Right lung (tissue), 5 donors: ENCODE results near the gene PEBP1. TPM values are rescaled to one million over a fixed set of nuclear protein-coding genes. Genes with fewer than 3 reads are reported as not detected.
"Not testable (repeated sequence)": the region's sequence is repeated elsewhere in the genome, so short reads cannot be mapped to it uniquely, and the experiment has no call there.

Experiments
- DNase-seq, 2 donors: peaks; one replicate each; pipeline ENCODE4 v3.0.0-alpha.2; 2013
- polyA plus RNA-seq, 5 donors: library from polyadenylated mRNA; unstranded; fragments of 120-200 nt; gene quantifications; one replicate each; pipeline versions ENCODE4 v1.2.1 to v1.2.3, GENCODE V29; 2013; ENCODE audit warnings: inconsistent platforms in 1 of 5, low replicate concordance in 1 of 5; ENCODE audit not compliant: insufficient read length in 5 of 5, insufficient read depth in 1 of 5

The PEBP1 gene
- polyA plus RNA-seq, 5 donors: 230 to 282 (median 238) TPM

GRCh38 chr12:118126119-118126757, 9.7 kb upstream of the PEBP1 start:
- no peak for DNase-seq

- DNase-seq: no peak
Observed at GRCh38 chr12:118127867-118128266, 8.1 kb upstream of the PEBP1 start.

- not testable (repeated sequence) for DNase-seq
Observed at GRCh38 chr12:118129436-118129835, 6.5 kb upstream of the PEBP1 start.

- DNase-seq: peak in 1 of 2 donors; percentile 51
Observed at GRCh38 chr12:118136559-118137003, 657 bp downstream of the PEBP1 start.

GRCh38 chr12:118137148-118137678, 1.3 kb downstream of the PEBP1 start:
- no peak for DNase-seq

GRCh38 chr12:118140825-118141224, 4.9 kb downstream of the PEBP1 start:
- no peak for DNase-seq

- DNase-seq: no peak
Observed at GRCh38 chr12:118144499-118144898, 8.6 kb downstream of the PEBP1 start.

GRCh38 chr12:118145113-118145797, 9.3 kb downstream of the PEBP1 start:
- DNase-seq: no peak

- DNase-seq: no peak
Observed at GRCh38 chr12:118145798-118146156, 9.9 kb downstream of the PEBP1 start.

- no peak for DNase-seq
Observed at GRCh38 chr12:118148287-118148686, 12.4 kb downstream of the PEBP1 start.

GRCh38 chr12:118150625-118151024, 14.7 kb downstream of the PEBP1 start:
- DNase-seq: no peak

GRCh38 chr12:118151755-118152154, 15.8 kb downstream of the PEBP1 start:
- DNase-seq: no peak

- DNase-seq: no peak
Observed at GRCh38 chr12:118160536-118160935, 24.6 kb downstream of the PEBP1 start.

GRCh38 chr12:118164798-118165486, 29.0 kb downstream of the PEBP1 start:
- DNase-seq: peak in 1 of 2 donors; percentile 15

- DNase-seq: no peak
Observed at GRCh38 chr12:118166946-118167345, 31.0 kb downstream of the PEBP1 start.

GRCh38 chr12:118175823-118176447, 40.0 kb downstream of the PEBP1 start:
- DNase-seq: no peak

GRCh38 chr12:118183155-118183554, 47.2 kb downstream of the PEBP1 start:
- DNase-seq: no peak

GRCh38 chr12:118183711-118184110, 47.8 kb downstream of the PEBP1 start:
- DNase-seq: no peak

GRCh38 chr12:118185602-118186397, 49.9 kb downstream of the PEBP1 start:
- DNase-seq: no peak

- no peak for DNase-seq
Observed at GRCh38 chr12:118187751-118188435, 52.0 kb downstream of the PEBP1 start.
